LoVo (cell line): ENCODE results near the gene KCNJ16.

Experiments
- DNase-seq: peaks from one replicate; pipeline ENCODE4 v3.0.0-alpha.2; 2016; ENCODE audit warnings: low spot score

Gene KCNJ16

DNA sequence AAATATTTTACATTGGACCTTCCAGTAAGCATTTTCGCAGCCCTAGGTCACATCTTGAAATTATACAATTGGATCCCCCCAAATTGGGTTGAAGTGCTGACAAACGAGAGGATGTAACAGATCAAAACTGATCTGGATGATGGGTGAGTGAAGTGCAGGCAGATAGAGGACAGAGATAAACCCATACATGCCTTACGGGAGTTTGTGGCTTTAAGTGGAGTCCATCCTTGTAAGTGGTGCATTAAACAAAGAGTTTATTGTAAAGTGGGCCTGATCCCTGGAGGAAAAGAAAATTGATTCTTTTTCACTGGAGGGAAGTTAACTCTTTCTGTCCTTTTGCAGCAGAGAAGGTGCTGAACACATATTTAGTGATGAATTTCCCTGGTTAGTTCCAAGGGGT, 55.3 kb downstream of the KCNJ16 start:
- DNase-seq = no peak

DNA sequence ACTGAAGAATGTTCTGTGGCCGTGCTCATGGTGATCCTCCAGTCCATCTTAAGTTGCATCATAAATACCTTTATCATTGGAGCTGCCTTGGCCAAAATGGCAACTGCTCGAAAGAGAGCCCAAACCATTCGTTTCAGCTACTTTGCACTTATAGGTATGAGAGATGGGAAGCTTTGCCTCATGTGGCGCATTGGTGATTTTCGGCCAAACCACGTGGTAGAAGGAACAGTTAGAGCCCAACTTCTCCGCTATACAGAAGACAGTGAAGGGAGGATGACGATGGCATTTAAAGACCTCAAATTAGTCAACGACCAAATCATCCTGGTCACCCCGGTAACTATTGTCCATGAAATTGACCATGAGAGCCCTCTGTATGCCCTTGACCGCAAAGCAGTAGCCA, 57.5 kb downstream of the KCNJ16 start:
- DNase-seq = no peak

DNA sequence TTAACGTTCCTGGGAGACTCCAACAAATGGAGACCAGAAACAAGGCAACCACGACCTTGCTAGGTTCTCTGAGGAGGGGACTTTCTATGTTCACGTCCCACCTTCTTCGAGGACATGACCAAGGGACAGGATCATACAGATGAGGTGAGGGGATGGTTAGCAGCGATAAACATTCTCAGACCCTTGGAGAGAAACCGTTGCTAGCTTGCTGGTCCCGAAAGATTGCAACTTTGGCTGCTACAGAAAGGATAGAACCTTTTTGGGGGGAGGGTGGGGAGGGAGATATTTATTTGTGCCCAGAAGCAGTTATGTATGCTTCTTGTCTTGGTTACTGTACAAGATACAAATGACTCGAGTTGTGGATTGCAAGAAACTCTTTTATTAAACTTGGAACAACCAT, 59.0 kb downstream of the KCNJ16 start:
- no peak for DNase-seq

DNA sequence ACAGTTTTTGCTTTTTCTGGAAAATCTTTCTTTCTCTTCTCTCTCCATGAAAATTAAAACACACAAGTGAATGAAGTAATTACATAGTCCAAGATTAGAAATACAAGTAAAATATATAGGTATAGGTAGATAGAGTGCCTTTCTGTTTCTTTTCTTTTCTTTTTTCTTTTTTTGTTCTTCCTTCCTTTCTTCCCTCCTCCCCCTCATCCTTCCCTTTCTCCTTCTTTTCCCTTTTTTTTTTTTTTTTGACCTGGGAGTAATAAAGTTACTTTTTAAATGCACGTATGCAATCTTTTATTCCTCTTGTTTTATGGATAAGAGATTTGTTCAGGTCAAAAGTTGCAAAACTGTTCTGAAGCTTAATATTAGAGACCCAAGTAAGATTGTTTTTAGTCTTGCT, 59.8 kb downstream of the KCNJ16 start:
- no peak for DNase-seq

DNA sequence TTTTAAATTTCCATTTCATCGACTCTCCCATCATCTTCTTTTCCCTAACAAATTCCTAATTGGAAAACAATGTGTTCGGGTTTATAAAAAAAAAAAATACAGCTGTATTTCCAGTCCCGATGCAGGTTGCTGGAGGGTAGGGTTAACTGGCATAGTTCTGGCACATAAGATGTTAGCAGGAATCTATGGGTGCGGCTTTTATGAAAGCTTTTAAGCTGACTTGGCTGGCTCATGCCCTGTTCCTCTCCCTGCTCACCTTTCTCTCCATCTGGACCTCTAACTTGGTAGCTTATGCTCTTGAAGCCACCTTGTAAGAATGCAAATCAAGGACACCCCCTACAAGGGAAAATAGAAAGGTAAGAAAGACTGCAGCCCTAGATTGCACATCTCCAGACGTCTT, 61.1 kb downstream of the KCNJ16 start:
- DNase-seq = no peak

- DNase-seq = peak; percentile 40
These were observed 62.6 kb downstream of the KCNJ16 start for GRCh38 chr17:70137451-70138230.

DNA sequence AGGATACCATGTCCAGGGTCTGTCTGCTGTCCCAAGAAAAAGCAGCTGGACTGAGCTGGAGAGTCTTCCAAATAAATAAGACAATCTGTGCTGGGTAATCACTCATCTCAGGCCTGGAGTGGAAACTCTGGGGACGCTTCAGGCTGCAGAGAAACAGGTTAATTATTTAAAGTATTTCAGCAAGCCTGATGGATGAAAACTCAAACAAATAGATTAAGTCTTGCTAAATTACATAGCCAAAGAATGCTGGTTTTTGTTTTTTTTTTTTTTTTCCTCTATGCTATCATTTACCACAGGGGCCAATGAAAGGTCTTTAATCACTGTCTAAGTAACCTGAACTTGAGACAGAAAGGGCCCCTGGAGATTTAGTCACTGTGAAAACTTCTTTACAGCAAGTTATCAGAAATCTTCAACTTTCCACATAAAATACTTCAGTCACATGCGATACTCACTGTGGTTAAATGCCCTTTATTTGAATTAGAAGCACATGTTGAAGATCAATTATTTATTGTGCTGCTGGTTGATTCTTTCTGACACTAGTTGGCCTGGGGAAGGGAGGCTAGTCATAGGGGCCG, 63.4 kb downstream of the KCNJ16 start:
- DNase-seq = no peak

GRCh38 chr17:70139449-70139993, 64.5 kb downstream of the KCNJ16 start:
- DNase-seq = no peak

DNA sequence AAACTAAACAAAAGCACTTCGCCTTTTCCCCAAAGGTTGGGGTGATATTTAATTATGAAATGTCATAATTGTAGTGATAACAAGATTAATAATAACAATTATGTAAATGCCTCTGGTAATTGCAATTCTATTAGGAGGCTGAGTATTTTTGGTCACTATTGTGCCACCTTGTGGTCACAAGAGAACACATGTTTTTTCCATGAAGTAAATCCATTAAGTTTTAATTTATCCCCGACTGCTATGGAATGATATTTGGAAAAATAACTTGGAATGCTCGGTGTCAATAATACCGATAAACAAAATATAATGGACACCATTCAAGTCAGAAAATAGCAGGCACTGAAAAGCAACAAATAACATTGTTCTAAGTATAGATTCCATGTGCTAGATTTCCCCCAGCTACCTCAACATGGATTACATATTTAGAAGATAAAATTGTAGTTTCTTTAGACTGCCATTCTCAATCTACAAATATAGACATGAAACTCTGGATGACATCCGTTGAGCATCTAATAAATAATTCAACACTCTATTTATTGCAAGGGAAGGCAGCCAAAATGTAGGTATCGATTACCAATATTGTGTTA, 69.3 kb downstream of the KCNJ16 start:
- DNase-seq = peak; percentile 45

GRCh38 chr17:70153210-70153609, 78.2 kb downstream of the KCNJ16 start:
- DNase-seq = no peak

DNA sequence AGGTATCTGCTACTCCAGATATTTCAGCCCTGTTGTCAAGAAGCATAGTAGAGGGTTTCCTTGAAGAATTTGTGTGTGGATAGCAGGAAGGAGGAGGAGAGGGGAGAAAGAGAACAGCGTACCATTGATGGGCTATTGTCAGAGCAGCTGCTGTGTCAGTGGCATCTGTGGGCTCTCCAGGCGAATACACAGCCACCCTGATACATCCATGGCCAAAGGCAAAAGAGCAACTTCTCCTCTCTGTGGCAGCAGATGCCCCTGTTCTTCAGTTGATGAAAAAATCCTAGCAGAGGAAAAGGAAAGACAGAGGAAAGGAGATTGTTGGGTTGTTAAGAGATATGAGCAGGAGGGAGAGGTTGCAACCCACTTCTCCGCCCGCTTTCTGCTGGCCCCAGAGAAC, 82.1 kb downstream of the KCNJ16 start:
- no peak for DNase-seq

DNA sequence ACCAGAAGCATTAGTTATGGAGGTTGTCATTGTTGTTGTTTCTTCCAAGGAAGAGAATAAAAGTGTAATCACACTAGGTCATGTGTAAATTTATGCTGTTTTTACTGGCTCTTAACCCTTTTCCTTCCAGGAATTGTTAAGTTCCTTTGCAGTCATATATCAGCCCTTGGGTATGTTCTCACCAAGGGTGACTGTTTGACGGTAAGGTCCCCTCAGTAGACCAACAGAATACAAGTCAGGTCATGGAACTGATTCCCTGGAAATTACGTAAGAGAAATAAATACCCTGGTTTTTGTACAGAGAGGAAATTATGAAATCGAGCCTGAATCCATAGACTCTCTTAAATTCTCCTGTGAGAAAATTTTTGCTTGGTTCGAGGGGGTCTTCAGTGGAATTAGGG, 83.2 kb downstream of the KCNJ16 start:
- no peak for DNase-seq

DNA sequence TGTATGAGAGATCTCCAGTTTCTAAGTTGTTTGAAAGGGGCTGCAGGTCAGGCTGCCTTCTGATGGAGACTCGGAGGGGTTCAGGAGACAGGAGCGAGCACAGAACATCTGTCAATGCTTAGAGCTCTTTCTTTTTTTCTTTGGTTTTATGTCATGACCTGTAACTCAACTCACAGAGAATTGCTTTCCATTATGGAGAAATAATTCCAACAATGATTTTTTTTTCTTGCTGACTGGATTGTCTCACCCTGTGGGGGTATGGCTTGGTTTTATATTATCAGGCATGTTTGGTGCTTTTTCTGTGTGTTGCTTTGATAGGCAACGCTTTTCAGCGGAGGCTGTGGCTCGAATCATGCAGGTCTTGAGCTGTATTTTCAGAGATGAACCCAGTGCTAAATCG, 83.6 kb downstream of the KCNJ16 start:
- no peak for DNase-seq

DNA sequence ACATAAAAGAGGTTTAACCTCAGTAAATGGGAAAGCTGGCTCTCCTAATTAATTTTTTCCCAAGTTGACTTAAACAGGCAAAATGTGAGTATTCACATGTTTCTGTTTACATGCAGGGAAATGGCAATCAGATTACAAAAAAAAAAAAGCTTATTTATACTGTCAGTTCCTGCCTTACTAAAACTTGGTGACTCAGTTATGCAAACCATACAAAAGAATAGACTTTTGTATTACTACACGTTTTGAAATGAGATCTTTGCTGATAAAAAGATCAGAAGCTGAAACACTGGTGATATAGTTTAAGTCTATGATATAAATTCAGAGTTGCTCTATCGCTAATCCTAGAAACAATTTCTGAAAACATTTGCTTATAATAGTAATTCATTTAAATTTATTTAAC, 85.0 kb downstream of the KCNJ16 start:
- no peak for DNase-seq

GRCh38 chr17:70161519-70161918, 86.5 kb downstream of the KCNJ16 start:
- DNase-seq = no peak

DNA sequence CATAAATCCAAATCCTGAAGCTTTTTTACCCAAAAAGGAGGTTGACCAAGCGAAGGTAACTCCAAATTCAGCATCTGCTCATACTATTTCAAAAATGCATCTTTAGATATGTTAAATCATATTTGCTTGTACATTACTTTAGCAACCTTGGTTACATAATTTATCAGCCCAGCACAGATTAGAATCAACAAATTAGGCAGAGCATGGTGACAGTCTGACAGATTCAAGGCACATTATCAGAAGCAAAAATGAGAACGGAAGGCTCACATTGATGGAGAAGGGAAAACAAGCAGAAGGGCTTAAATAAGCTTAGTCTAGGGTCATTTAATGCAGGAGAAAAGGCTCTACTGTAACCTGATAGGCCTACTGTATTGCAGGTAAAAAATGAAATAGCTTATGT, 90.4 kb downstream of the KCNJ16 start:
- DNase-seq = no peak

DNA sequence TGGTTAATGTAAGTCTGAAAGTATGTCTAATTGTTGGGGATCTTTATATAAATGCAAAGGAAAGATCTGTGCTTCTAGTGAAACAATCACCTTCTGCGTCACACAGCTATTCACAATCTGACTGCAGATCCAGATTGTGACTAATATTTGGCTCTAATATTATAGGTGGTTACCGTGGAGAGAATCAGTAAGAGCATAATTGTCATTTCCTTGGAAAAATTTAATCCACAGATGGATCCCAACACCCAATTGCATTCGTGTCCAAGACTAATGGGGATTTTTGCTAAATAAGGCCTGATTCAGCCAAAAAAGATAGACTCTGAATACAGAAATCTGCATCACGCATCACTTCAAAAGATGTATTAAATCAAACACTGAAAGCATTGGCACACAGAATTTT, 91.6 kb downstream of the KCNJ16 start:
- no peak for DNase-seq

GRCh38 chr17:70168044-70168976, 93.3 kb downstream of the KCNJ16 start:
- no peak for DNase-seq

DNA sequence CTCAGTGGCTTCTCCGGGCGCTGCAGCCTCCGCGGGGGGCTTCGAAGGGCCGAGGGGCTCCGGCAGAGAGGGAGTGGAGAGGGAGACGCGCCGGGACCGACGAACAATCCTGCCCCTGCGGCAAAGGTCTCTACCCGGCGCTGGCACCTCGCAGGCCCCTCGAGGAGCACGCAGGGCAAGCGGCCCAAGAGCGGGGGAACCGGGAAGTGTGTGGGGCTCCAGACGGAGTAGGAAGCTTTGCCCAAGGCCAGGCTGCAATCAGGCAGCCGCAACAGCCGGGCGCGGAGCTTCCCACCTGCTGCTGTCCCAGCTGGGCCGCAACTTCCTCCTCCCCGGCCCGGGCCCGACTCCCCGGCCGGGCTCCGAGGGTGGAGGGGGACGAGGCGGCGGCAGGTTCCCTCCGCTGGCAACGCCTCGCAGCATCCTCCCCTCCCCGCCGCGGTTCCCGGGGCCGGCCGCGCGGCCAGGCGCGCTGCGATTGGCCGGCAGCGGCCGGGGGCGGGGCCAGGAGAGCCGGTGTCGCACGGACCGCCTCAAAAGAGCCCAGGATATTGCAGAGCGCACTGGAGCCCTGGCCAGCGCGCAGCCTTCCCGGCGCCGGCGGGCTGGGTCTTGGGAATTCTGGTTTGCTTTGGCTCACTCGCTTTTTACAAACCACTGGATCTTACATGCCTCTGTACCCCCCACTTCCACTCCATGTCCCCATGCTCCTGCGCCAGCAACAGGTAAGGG, 94.1 kb downstream of the KCNJ16 start, which contains the start of gene KCNJ2:
Gene KCNJ2 (plus strand): TSS at position 556 of the 732 bp plus-strand sequence. CDS start 5,508 bp downstream, outside the sequence.
- peak; percentile 76 for DNase-seq

GRCh38 chr17:70169709-70170597, 94.9 kb downstream of the KCNJ16 start:
- DNase-seq = no peak
